HG02884 (cell line): ENCODE measurements around the gene CACNA1E.

Source experiments
- ATAC-seq: cut with Tn5 transposase; IDR thresholded peaks from one replicate; pipeline ENCODE4 v1.9.1; 2021; ENCODE audit warnings: mild to moderate bottlenecking, moderate library complexity; ENCODE audit not compliant: unreplicated experiment

Gene CACNA1E

GRCh38 chr1:181748013-181748412, 264.7 kb downstream of the CACNA1E start:
- no peak for ATAC-seq

- no peak for ATAC-seq
Observed at GRCh38 chr1:181754103-181754502, 270.8 kb downstream of the CACNA1E start.

- ATAC-seq: no peak
Observed at GRCh38 chr1:181759481-181759880, 276.2 kb downstream of the CACNA1E start.

GRCh38 chr1:181763736-181764135, 280.4 kb downstream of the CACNA1E start:
- ATAC-seq: no peak

- ATAC-seq: no peak
Observed at GRCh38 chr1:181765451-181766026, 282.2 kb downstream of the CACNA1E start.

- no peak for ATAC-seq
Observed at GRCh38 chr1:181767001-181767708, 283.8 kb downstream of the CACNA1E start.

GRCh38 chr1:181768211-181768929, 285.1 kb downstream of the CACNA1E start:
- ATAC-seq: no peak

GRCh38 chr1:181768930-181769280, 285.6 kb downstream of the CACNA1E start:
- ATAC-seq: no peak

- no peak for ATAC-seq
Observed at GRCh38 chr1:181769846-181770245, 286.5 kb downstream of the CACNA1E start.

GRCh38 chr1:181772714-181773113, 289.4 kb downstream of the CACNA1E start:
- ATAC-seq: no peak

- no peak for ATAC-seq
Observed at GRCh38 chr1:181776044-181776443, 292.7 kb downstream of the CACNA1E start.

GRCh38 chr1:181777286-181777685, 294.0 kb downstream of the CACNA1E start:
- no peak for ATAC-seq

GRCh38 chr1:181777812-181778211, 294.5 kb downstream of the CACNA1E start:
- no peak for ATAC-seq

GRCh38 chr1:181778640-181779260, 295.4 kb downstream of the CACNA1E start:
- no peak for ATAC-seq

- no peak for ATAC-seq
Observed at GRCh38 chr1:181779343-181779742, 296.0 kb downstream of the CACNA1E start.

- ATAC-seq: no peak
Observed at GRCh38 chr1:181783208-181783607, 299.9 kb downstream of the CACNA1E start.

GRCh38 chr1:181784039-181784683, 300.8 kb downstream of the CACNA1E start:
- no peak for ATAC-seq

- ATAC-seq: no peak
Observed at GRCh38 chr1:181789395-181789794, 306.1 kb downstream of the CACNA1E start.

GRCh38 chr1:181791721-181792120, 308.4 kb downstream of the CACNA1E start:
- ATAC-seq: no peak

GRCh38 chr1:181793831-181794230, 310.5 kb downstream of the CACNA1E start:
- ATAC-seq: no peak

GRCh38 chr1:181794332-181794731, 311.0 kb downstream of the CACNA1E start:
- no peak for ATAC-seq
